HK-2 (cell line): ENCODE measurements around the gene PTPRD.
A peak's percentile ranks its signal among the peaks of the same experiment; 100 is the strongest.

Experiments used
- DNase-seq: peaks from one replicate; pipeline ENCODE4 v3.0.0-alpha.2; 2018; ENCODE audit not compliant: unreplicated experiment

Gene PTPRD

DNA sequence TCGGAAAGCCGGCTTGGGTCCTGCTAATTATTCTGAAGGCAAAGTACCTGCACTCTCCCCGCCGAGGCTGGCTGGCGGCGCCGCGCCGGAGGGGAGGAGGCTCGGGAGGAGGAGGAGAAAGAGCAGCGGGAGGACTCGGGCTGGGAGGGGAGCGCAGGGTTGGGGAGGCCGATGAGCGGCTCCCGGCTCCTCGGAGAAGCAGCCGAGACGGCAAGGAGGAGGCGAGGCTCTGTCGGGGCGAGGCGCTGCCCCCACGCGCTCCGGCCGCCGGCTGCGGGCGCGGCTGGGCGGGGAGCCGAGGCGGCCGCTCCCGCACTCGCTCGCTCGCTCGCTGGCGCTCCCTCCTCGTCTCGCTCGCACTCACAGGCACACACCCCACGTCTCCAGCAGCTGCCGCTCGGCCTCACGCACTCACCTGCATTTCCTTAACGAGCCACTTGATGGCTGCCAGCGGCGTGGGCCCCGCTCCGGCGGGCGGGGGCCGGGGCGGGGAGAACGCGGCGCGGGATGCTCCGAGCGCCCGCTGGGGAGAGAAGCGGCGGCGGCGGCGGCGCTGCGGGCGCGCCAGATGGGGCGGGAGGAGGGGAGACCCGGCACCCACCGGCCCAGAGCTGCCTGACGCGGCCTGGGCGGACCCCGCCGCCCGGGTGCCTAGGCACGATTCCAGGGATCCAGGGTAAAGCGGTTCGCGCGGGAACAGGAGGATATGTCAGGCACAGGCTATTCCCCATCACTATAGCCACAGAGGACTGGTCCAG, at the start of gene PTPRD:
Gene PTPRD, minus strand, starts transcription at position 362 of the 758 bp plus-strand sequence.
- peak; percentile 55 for DNase-seq

- no peak for DNase-seq
Observed at GRCh38 chr9:10661994-10662393, 49.2 kb upstream of the PTPRD start.

DNA sequence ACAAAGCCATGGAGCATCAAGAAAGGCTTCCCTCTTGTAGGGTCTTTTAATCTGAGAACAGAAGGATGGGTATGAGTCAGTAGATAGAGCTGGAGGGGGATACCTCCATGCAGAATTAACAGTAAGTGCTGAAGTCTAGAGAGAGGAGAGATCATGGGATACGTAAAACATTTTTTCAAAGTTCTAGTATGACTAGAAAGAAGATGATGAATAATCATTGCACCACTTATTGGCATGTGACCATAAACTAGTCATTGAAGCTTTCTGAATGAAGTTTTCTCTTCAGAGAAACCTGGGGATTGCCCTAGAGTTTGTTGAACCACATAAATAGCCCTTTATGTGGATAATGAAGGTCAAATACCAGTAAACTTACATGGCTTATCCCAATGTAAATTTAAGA, 48.6 kb upstream of the PTPRD start:
- no peak for DNase-seq

DNA sequence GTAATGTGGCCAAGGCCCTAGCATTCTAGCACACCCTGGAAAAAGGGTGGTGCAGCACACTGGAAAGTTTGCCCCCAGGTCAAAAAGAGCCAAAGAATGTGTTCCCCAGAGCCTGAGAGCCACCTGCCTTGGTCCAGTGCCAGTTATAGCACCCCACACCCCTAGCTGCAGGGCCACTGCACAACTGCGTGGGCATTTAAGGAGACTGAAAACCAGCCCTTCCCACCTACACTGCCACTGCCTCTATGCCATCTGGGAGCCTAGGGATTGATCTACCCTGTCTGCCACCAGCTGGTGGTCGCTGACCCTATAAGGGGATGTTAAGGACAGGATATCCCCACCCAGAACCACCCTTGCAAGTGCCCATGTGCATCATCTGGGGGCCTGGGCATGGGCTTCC, 38.2 kb upstream of the PTPRD start:
- DNase-seq = no peak

- no peak for DNase-seq
Observed at GRCh38 chr9:10649076-10649475, 36.3 kb upstream of the PTPRD start.

- DNase-seq = no peak
Observed at GRCh38 chr9:10633785-10634184, 21.0 kb upstream of the PTPRD start.

GRCh38 chr9:10614196-10614800, 1.5 kb upstream of the PTPRD start:
- DNase-seq = no peak

GRCh38 chr9:10613419-10613818, 617 bp upstream of the PTPRD start:
- no peak for DNase-seq

DNA sequence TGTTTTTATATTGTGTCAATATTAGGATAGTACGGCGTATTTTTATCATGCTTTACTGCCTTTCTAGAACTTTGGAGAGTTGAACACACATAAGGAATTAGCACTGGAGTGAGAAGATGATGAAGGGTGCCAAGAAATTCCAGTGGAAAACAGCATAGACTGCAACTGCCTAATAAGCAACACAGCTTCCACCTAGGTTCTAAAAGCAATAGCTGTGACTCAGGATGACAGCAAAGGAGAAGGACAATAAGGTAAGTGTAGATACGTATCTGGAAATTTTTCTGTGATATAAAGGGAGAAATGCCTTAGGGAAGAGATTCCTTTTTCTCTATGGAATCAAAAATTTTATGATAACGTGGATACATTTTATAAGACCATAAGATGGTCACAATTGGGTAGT, 7.4 kb downstream of the PTPRD start:
- DNase-seq = no peak

GRCh38 chr9:10604927-10605326, 7.9 kb downstream of the PTPRD start:
- DNase-seq = no peak

DNA sequence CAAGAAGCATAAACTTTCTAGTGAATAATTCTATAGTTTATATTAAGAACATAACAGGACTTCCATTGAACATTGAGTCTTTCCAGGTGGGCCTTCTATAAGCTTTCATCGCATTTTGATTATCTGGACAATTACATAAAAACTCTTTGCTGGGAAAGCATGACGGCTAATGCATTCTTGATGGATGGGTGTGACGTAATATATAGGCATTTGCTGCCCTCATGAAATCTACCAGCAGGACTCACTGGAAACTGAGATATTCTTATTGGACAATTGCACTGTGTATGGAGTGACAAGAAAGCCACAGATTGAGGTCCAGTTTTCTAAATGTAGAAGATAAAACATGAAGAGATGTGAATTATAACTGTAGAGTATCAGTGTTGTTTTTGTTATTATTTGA, 15.0 kb downstream of the PTPRD start:
- no peak for DNase-seq

GRCh38 chr9:10594482-10594881, 18.3 kb downstream of the PTPRD start:
- DNase-seq = no peak

GRCh38 chr9:10586407-10586806, 26.4 kb downstream of the PTPRD start:
- DNase-seq = no peak

DNA sequence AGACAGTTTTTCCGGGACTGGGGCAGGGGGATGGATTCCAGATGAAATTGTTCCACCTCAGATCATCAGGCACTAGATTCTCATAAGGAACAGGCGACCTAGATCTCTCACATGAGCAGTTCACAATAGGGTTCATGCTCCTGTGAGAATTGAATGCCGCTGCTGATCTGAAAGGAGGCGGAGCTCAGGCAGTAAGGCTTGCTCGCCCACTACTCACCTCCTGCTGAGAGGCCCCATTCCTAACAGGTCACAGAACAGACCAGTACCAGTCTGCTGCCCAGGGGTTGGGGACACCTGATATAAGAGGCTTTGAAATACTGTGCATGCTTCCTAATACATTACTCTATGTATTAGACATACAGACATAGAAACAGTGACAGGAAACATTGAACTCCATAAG, 41.1 kb downstream of the PTPRD start:
- DNase-seq = no peak

DNA sequence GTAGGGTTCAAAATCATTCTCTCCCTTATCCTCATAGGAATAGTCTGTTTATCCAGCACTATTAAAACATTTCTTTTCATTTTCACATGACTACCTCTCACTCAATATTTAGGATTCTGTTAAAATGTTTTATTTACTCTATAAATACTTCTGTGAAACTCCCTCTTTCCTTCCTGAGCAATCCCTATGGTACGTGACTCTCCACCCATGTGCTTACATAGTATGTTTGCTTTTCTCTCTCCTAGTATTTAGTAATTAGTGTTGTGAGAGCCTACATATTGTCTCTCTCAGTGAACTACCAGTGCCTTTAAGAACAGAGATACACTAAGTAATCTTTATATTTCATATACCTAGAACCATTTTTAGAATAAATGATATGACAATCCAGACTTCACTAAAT, 46.0 kb downstream of the PTPRD start:
- DNase-seq = no peak

GRCh38 chr9:10562581-10563343, 50.0 kb downstream of the PTPRD start:
- no peak for DNase-seq

GRCh38 chr9:10548348-10548747, 64.5 kb downstream of the PTPRD start:
- no peak for DNase-seq

GRCh38 chr9:10538073-10538472, 74.7 kb downstream of the PTPRD start:
- no peak for DNase-seq

DNA sequence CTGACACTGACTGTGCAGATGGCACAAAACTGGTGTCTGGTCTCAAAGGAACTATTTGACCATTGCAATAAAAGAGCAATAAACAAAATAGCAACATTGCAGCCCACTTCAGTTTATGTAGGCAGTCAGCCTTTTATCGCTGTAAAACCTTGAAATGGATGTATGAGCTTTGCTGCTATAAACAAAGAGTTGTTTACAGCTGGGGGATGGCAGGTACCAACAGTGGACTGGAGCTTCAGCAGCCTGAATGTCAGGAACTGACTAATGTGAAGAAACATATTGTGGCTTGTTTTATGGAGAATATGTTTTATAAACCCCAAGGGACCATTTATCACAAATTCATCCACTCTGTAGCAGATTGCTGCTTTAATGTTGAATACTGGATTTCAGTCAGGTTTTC, 78.0 kb downstream of the PTPRD start:
- DNase-seq = no peak

GRCh38 chr9:10525972-10526371, 86.8 kb downstream of the PTPRD start:
- no peak for DNase-seq

GRCh38 chr9:10523164-10523563, 89.6 kb downstream of the PTPRD start:
- no peak for DNase-seq

DNA sequence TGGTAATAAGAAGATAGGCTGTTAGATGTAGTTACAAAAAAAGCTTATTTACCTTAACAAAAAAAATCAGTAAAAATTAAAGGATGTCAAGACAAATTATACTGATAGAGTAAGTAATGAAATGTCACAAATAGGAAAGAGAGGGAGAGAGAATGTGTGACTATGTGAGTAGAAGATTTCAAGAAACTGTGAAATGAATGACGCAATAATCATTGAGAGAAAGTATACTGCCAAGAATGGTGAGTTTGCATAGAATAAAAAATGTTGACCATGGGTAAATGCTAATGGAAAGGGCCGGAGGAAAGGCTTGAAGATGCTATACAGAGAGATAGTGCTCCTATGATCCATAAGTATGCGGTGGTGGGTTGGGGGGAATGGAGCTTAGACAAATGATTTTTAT, 100.7 kb downstream of the PTPRD start:
- DNase-seq = no peak

GRCh38 chr9:10488937-10489336, 123.9 kb downstream of the PTPRD start:
- DNase-seq = no peak
